IPS DF 4.7 (cell line): Measurements from ENCODE around the gene TOPAZ1.

Experiments
- DNase-seq: peaks from one replicate; pipeline ENCODE4 v3.0.0-alpha.2; 2013; ENCODE audit warnings: low spot score; ENCODE audit errors: extremely low read depth

Gene TOPAZ1

GRCh38 chr3:44241706-44242105 is at the start of gene TOPAZ1:
Gene TOPAZ1 (plus strand): TSS chr3:44241886. CDS start chr3:44242054, 168 bp downstream.
- no peak for DNase-seq

DNA sequence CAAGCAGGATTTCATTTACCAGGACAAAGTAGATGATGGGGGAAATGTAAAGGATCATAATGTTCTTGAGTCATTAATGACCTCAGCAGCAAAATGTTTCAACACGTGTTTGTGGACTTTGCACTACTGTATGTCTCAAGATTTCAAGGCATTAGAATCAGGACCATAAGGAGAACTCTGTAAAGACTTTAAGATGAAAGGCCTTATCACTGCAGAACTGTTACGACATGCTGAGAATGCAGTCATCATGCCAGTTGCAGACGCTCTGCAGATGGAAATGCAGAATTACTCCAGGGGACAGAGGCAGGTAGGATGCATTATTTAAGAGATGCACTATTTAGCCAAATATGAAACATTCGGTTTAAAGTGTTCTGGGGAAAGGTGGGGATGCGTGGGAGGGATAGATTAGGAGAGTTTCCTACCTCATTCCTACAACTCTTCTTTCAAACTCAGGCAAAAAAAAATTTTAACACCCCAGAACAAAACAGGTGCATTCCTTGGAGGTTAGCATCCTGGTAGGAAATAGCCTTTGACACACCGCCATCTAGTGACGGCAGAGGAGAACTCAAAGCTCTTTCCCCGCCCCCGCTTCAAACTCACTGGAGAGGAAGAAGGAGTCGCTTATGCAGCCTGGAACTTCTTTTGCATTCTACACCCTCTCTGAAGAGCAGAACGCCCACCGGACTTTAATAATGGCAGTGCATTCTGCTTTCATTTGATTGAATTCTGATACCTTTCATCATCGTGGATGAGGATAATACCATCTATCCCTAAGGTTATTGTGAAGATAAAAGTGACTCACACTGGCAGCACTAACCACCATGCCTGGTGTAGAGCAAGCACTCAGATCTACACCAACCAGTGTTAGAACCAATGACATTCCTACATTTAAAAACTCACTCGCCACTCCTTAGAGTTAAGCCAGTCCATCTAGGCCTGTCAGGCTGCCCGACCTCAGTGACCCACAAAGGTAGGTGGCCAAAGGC is 43.1 kb upstream of the TOPAZ1 start:
- DNase-seq = peak; percentile 74

GRCh38 chr3:44206261-44206660 is 35.4 kb upstream of the TOPAZ1 start:
- DNase-seq = no peak

GRCh38 chr3:44206862-44207652 is 34.6 kb upstream of the TOPAZ1 start:
- no peak for DNase-seq

GRCh38 chr3:44208086-44208485 is 33.6 kb upstream of the TOPAZ1 start:
- DNase-seq = no peak

- no peak for DNase-seq
These were observed 33.1 kb upstream of the TOPAZ1 start for GRCh38 chr3:44208568-44208967.

DNA sequence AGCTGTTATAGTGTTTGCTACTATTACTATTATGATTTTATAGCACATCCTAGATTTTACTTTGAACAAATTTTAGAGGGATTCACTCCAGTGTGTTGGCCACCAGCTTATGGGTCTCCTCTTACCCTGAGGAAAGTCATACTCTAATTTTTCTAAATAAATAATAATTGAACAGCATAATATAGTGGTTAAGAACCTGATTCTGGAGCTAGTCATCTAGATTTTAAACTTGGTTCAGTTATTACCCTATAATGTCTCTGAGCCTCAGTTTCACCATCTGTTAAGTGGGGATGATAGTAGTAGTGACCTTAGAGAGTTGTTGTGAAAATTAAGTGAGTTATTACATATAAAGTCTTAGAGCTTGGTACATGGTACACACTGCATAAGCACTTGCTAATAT is 30.7 kb upstream of the TOPAZ1 start:
- DNase-seq = no peak

DNA sequence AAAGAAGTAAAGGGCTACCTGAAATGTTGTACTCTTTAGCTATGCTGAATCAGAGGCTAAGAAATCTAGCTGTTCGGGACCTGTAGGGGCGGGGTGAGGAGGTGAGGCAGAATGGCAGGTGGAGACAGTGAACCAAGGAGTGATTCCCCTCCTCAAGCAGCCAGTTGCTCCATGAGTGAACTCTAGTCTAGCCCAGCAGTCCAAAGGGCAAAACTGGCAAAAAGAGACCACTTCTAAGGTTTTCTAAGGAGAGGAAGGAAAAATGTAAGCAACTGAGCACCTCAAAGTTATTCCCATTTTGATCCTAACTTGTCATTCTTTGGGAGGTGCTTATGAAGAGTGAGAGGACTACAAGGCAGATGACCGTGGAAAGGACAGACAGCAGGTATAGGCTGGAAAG is 19.3 kb upstream of the TOPAZ1 start:
- DNase-seq = no peak

GRCh38 chr3:44223299-44223698 is 18.4 kb upstream of the TOPAZ1 start:
- DNase-seq = no peak

DNA sequence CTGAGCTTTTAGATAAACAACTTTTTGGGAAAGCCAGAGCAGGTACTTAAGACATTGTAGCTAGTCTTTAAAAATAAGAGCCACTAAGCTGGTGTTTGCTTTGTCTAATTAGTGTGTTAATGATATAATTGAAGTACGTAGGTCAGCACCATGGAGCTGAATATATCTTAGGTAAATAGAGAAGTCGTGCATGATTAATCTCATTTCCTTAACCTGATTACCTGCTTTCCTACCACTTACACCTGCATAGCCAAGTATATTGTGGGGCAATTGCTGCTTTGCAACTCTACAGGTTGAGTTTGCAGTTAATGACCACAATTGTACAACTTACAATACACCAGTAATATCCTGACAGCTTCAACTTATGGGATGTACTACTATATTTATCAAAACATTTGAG is 17.6 kb upstream of the TOPAZ1 start:
- no peak for DNase-seq

DNA sequence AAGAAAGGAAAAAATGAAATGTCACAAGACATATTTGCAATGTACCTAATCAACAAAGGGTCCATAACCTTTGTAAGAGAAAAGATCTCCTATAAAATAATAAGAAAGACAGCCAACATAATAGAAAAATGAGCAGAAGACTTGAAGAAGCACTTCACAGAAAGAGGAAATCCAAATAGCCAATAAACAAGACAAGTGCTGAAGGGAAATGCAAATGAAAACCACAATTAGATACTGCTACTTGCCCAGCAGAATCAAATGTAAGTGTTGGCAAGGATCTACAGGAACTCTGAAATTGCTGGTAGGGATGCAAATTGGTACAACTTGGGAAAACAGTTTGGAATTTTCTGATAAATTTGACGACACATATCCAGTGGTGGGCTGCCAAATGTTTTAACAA is 15.1 kb upstream of the TOPAZ1 start:
- DNase-seq = no peak

- no peak for DNase-seq
These were observed 14.1 kb upstream of the TOPAZ1 start for GRCh38 chr3:44227632-44228031.

DNA sequence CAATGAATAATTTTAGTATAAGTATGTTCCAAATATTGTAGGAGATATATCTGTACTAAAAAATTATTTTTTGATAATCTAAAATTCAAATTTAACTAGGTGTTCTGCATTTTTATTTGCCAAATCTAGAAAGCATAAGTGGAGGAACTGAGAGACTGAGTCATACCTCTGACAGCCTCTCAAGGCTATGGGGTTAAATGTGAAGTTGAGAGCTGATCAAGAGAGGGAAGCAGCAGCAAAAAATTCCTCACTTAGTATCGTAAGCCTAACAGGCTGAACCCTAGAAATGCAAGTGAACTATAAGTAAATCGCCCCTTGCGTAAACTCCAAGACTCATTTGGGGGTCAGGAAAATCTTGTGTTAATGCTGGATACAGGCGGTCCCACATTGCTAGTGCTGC is 12.8 kb upstream of the TOPAZ1 start:
- DNase-seq = no peak

- DNase-seq = no peak
These were observed 9.3 kb upstream of the TOPAZ1 start for GRCh38 chr3:44232407-44232806.

DNA sequence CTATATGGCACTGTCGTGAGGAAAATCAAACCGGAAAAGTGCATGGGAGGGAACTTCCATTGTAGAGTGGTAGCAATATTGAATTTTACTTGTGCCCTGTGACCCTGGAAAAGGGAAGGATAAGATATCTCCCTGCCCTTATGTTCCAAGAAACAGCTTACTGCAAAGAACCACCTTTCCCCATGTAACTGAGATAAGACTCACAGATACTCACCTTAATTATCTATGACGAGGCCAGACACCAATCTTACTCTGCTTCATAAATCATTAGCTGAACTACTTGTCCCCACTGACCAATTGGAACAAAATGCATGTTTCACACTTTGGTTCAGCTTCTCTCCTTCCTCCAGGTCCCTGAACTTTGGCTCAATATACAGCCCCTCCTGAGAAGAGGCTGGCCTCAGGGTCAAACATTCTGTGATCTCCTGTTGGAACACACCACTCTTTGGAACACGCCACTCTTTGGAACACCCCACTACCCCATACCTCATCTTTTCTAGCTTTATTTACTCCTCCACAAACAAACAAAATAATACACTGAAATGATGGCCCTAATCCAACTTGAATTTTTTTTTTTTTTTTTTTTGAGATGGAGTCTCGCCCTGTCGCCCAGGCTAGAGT is 6.9 kb upstream of the TOPAZ1 start:
- DNase-seq = no peak

GRCh38 chr3:44235604-44236484 is 5.8 kb upstream of the TOPAZ1 start:
- DNase-seq = peak; percentile 36

DNA sequence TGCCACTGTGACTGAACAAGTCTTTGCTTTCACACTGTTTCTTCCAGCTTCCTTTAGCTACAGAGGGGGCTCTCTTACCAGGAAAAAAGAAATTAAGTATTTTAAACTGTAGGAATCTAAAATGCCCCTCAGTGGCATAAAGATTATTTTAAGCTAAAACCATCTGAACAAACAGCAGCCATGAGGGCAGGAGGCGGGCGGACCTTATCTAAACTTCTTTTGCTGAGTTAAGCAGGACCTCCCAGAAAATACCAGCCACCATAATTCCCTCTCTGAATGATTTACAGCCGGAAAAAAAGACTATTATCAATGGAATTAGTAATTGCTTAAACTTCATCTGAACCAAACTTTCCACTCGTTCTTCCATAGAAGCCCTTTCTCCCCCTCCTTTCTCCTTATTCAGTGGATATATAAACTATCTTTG is 5.2 kb upstream of the TOPAZ1 start:
- no peak for DNase-seq

GRCh38 chr3:44237161-44237560 is 4.5 kb upstream of the TOPAZ1 start:
- DNase-seq = no peak

DNA sequence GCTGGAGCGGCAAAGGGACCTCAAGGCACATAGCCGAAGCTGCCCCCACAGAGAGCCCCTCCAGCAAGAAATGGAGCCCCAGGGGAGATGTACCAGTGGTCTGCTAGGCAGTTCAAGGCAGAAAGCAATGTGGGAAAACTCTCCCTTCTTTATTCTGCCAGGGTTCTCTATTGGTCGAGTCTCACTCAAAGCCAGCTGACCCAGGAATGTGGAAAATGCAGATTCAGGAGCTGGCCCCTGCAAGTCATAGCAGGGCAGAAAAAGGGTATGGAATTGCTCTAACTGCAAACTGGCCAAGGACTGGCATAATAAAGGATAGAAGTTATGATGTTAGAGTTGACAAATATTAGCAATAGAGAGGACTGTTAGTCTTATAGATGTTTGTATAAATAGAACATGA is 4.0 kb upstream of the TOPAZ1 start:
- peak; percentile 1 for DNase-seq

- no peak for DNase-seq
These were observed 2.8 kb upstream of the TOPAZ1 start for GRCh38 chr3:44238889-44239288.

DNA sequence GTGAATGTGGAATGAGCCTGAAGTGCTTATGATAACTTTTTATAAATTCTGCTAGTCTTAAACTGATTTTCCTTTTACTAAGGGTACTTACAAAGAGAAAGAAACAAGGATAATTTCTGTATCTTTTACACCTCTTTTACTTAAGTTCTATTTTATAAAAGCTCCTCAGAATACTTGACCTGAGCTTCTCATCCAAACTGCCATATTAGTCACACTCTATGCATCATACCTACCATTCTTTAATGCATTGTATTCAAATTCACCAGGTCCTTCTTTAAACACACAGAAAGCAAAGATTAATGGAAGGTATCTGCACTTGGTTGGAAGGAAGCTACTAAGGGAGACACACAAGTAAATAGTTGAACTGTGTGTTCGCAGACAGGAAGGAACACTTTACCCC is 1.6 kb upstream of the TOPAZ1 start:
- no peak for DNase-seq
